ENCODE data around the gene EXOSC5.
A peak's percentile ranks its signal among the peaks of the same experiment; 100 is the strongest.

Gene EXOSC5

GRCh38 chr19:41426952-41427646 lies 29.9 kb upstream of the EXOSC5 start, which contains the start of gene B3GNT8:
TSS of gene B3GNT8 (minus strand) at chr19:41427374. CDS start at chr19:41426778, 596 bp downstream.
- peak in 1 of 3 donors; percentile 16 for DNase-seq (ENCODE audit: low read depth in 3 of 3, low spot score in 1 of 3)

- no peak for DNase-seq (ENCODE audit: low read depth in 3 of 3, low spot score in 1 of 3)
Measured at GRCh38 chr19:41426116-41426841, 29.1 kb upstream of the EXOSC5 start.

GRCh38 chr19:41425174-41426115 lies 28.3 kb upstream of the EXOSC5 start:
- no peak for DNase-seq (ENCODE audit: low read depth in 3 of 3, low spot score in 1 of 3)

GRCh38 chr19:41424335-41425173 lies 27.4 kb upstream of the EXOSC5 start:
- DNase-seq (ENCODE audit: low read depth in 3 of 3, low spot score in 1 of 3) = no peak

- DNase-seq (ENCODE audit: low read depth in 3 of 3, low spot score in 1 of 3) = no peak
Measured at GRCh38 chr19:41422955-41423354, 25.8 kb upstream of the EXOSC5 start.

GRCh38 chr19:41422456-41422855 lies 25.3 kb upstream of the EXOSC5 start:
- DNase-seq (ENCODE audit: low read depth in 3 of 3, low spot score in 1 of 3) = no peak

- no peak for DNase-seq (ENCODE audit: low read depth in 3 of 3, low spot score in 1 of 3)
Measured at GRCh38 chr19:41421973-41422372, 24.8 kb upstream of the EXOSC5 start.

- no peak for DNase-seq (ENCODE audit: low read depth in 3 of 3, low spot score in 1 of 3)
Measured at GRCh38 chr19:41421314-41421713, 24.2 kb upstream of the EXOSC5 start.

- DNase-seq (ENCODE audit: low read depth in 3 of 3, low spot score in 1 of 3) = no peak
Measured at GRCh38 chr19:41420101-41420880, 23.1 kb upstream of the EXOSC5 start.

GRCh38 chr19:41416194-41416674 lies 19.1 kb upstream of the EXOSC5 start:
- no peak for DNase-seq (ENCODE audit: low read depth in 3 of 3, low spot score in 1 of 3)

- no peak for DNase-seq (ENCODE audit: low read depth in 3 of 3, low spot score in 1 of 3)
Measured at GRCh38 chr19:41415154-41415571, 18.0 kb upstream of the EXOSC5 start.

- DNase-seq (ENCODE audit: low read depth in 3 of 3, low spot score in 1 of 3) = no peak
Measured at GRCh38 chr19:41414461-41414860, 17.3 kb upstream of the EXOSC5 start.

GRCh38 chr19:41413947-41414346 lies 16.8 kb upstream of the EXOSC5 start:
- no peak for DNase-seq (ENCODE audit: low read depth in 3 of 3, low spot score in 1 of 3)

GRCh38 chr19:41412953-41413352 lies 15.8 kb upstream of the EXOSC5 start:
- no peak for DNase-seq (ENCODE audit: low read depth in 3 of 3, low spot score in 1 of 3)

- DNase-seq (ENCODE audit: low read depth in 3 of 3, low spot score in 1 of 3) = no peak
Measured at GRCh38 chr19:41411968-41412265, 14.8 kb upstream of the EXOSC5 start.

- no peak for DNase-seq (ENCODE audit: low read depth in 3 of 3, low spot score in 1 of 3)
Measured at GRCh38 chr19:41411100-41411967, 14.2 kb upstream of the EXOSC5 start.

- no peak for DNase-seq (ENCODE audit: low read depth in 3 of 3, low spot score in 1 of 3)
Measured at GRCh38 chr19:41410336-41411054, 13.3 kb upstream of the EXOSC5 start.

GRCh38 chr19:41409288-41409687 lies 12.1 kb upstream of the EXOSC5 start:
- no peak for DNase-seq (ENCODE audit: low read depth in 3 of 3, low spot score in 1 of 3)
